HCT116 (cell line): ENCODE results near the gene ADPRHL1. TPM values are rescaled to one million over a fixed set of nuclear protein-coding genes. Genes with fewer than 3 reads are reported as not detected.
"Not testable (repeated sequence)": the region's sequence is repeated elsewhere in the genome, so short reads cannot be mapped to it uniquely, and the experiment has no call there.

Experiments used
- ATAC-seq: fragments of 200-7000 bp; cut with Tn5 transposase; 2 replicates; pipeline ENCODE4 v1.9.1; 2020; ENCODE audit warnings: mild to moderate bottlenecking, moderate library complexity
- BruUV-seq: library from RNA; stranded (reverse); fragments of 400-500 nt; replicated peaks from 2 replicates; lab custom pipeline; 2021; lab: Mats Ljungman, UMichigan
- CTCF ChIA-PET: fragments of 300-600 bp; sonication (Branson Sonifier 250); formaldehyde crosslinking; loops from one replicate; lab custom pipeline; 2021; ENCODE audit warnings: antibody characterized with exemption; lab: Charles Lee
- POLR2A ChIA-PET: fragments of 300-600, 350-600 bp; sonication (Branson Sonifier 250); formaldehyde crosslinking; loops from one replicate; lab custom pipeline; 2021; ENCODE audit warnings: antibody characterized with exemption; lab: Charles Lee
- RAD21 ChIA-PET, 2 experiments: fragments of 300-600 bp; sonication (Branson Sonifier 250); formaldehyde crosslinking; loops; one replicate each; lab custom pipeline; 2023; ENCODE audit warnings: low total read pairs in 2 of 2; ENCODE audit not compliant: uncharacterized antibody in 2 of 2, unreplicated experiment in 2 of 2, low non-redundant PET in 1 of 2; lab: Charles Lee
- DNase-seq: peaks from one replicate; pipeline ENCODE4 v3.0.0-alpha.2; 2010; ENCODE audit warnings: low read depth, low spot score
- H2AFZ ChIP-seq: fragments of 200-600 bp; shearing (Covaris generic), sonication (generic); 2 replicates; pipeline ENCODE4 v1.6.1; 2017; ENCODE audit warnings: low read depth, mixed run types, mixed read lengths, antibody characterized with exemption, low read length; ENCODE audit not compliant: poor library complexity, severe bottlenecking
- H3K27ac ChIP-seq: 2 replicates; pipeline ENCODE4 v1.5.1; 2012; ENCODE audit warnings: low read depth, low read length
- H3K27me3 ChIP-seq: fragments of 200-600 bp; sonication (generic); 2 replicates; pipeline ENCODE4 v1.6.1; 2016; ENCODE audit warnings: mixed run types, low read length, mixed read lengths; ENCODE audit not compliant: insufficient read depth
- H3K36me3 ChIP-seq, 2 experiments: fragments of 200-500 bp in 1 of 2; fragments of 200-600 bp in 1 of 2; sonication (Bioruptor generic) in 1 of 2; sonication (generic) in 1 of 2; 2 replicates each; pipeline versions ENCODE4 v1.5.1 to v1.6.1; 2014 to 2016; ENCODE audit warnings: low read length in 2 of 2, inconsistent platforms in 1 of 2, mixed read lengths in 1 of 2, mixed run types in 1 of 2; ENCODE audit not compliant: insufficient read depth in 2 of 2, control insufficient read depth in 1 of 2
- H3K4me1 ChIP-seq, 2 experiments: fragments of 200-600 bp in 1 of 2; sonication (generic) in 1 of 2; 2 replicates each; pipeline versions ENCODE4 v1.5.1 to v1.6.1; 2012 to 2017; ENCODE audit warnings: low read length in 2 of 2, inconsistent platforms in 1 of 2, mild to moderate bottlenecking in 1 of 2, mixed read lengths in 1 of 2, mixed run types in 1 of 2, moderate library complexity in 1 of 2; ENCODE audit not compliant: insufficient read depth in 2 of 2, control insufficient read depth in 1 of 2
- H3K4me2 ChIP-seq: fragments of 200-600 bp; sonication (generic); 2 replicates; pipeline ENCODE4 v1.6.1; 2017; ENCODE audit warnings: mixed run types, low read length, mixed read lengths
- H3K4me3 ChIP-seq, 2 experiments: fragments of 200-600 bp in 1 of 2; sonication (generic) in 1 of 2; replicated peaks in 1 of 2; 2 replicates each; pipeline ENCODE4 v1.5.1; 2011 to 2016; ENCODE audit warnings: low read length in 2 of 2, control low read depth in 1 of 2, low read depth in 1 of 2, mild to moderate bottlenecking in 1 of 2, mixed read lengths in 1 of 2, mixed run types in 1 of 2
- H3K79me2 ChIP-seq: fragments of 200-600 bp; sonication (generic); 2 replicates; pipeline ENCODE4 v1.6.1; 2017; ENCODE audit warnings: mild to moderate bottlenecking, mixed run types, low read length, moderate library complexity, mixed read lengths; ENCODE audit not compliant: insufficient read depth
- H3K9ac ChIP-seq: fragments of 200-600 bp; sonication (generic); 2 replicates; pipeline ENCODE4 v1.6.1; 2016; ENCODE audit warnings: low read length, mixed read lengths
- H3K9me2 ChIP-seq: fragments of 200-600 bp; sonication (generic), shearing (Covaris generic); 2 replicates; pipeline ENCODE4 v1.6.1; 2017; ENCODE audit warnings: mixed run types, mild to moderate bottlenecking, moderate library complexity; ENCODE audit not compliant: insufficient read depth
- H3K9me3 ChIP-seq, 2 experiments: fragments of 200-500 bp in 1 of 2; fragments of 200-600 bp in 1 of 2; sonication (Bioruptor generic) in 1 of 2; sonication (generic) in 1 of 2; 2 replicates each; pipeline ENCODE4 v1.6.1; 2014 to 2017; ENCODE audit warnings: low read length in 2 of 2, mixed read lengths in 2 of 2, inconsistent platforms in 1 of 2, low read depth in 1 of 2, mild to moderate bottlenecking in 1 of 2, mixed run types in 1 of 2, moderate library complexity in 1 of 2; ENCODE audit not compliant: control insufficient read depth in 1 of 2, insufficient read depth in 1 of 2
- H4K20me1 ChIP-seq: fragments of 200-600 bp; sonication (generic), shearing (Covaris generic); 2 replicates; pipeline ENCODE4 v1.6.1; 2017; ENCODE audit warnings: mixed run types, mild to moderate bottlenecking, moderate library complexity; ENCODE audit not compliant: insufficient read depth
- JUND ChIP-seq: IDR thresholded peaks from 2 replicates; pipeline ENCODE4 v1.6.1; 2012
- POLR2AphosphoS5 ChIP-seq: IDR thresholded peaks from 2 replicates; pipeline ENCODE4 v1.6.1; 2011; ENCODE audit warnings: mild to moderate bottlenecking, low read depth, low read length, moderate library complexity
- RAD21 ChIP-seq: IDR thresholded peaks from 2 replicates; pipeline ENCODE4 v1.6.1; 2012; ENCODE audit warnings: low read depth, mild to moderate bottlenecking
- SRF ChIP-seq: IDR thresholded peaks from 2 replicates; pipeline ENCODE4 v1.6.1; 2012; ENCODE audit warnings: low read depth
- YY1 ChIP-seq: IDR thresholded peaks from 2 replicates; pipeline ENCODE4 v1.6.1; 2011; ENCODE audit warnings: low read length, low read depth, moderate library complexity, mild to moderate bottlenecking; ENCODE audit not compliant: insufficient replicate concordance; ENCODE audit errors: extremely low read depth
- ZNF274 ChIP-seq: fragments of 200-500 bp; sonication (Bioruptor generic); IDR thresholded peaks from 2 replicates; pipeline ENCODE4 v1.6.1; 2014; ENCODE audit warnings: mild to moderate bottlenecking, low read depth, low read length, inconsistent platforms
- intact Hi-C: fragments of 100-400 bp; cut with micrococcal nuclease; formaldehyde crosslinking; loops from 2 replicates; pipeline ENCODE4 v1.10.0; 2022
- total RNA-seq: library from RNA; stranded (reverse); gene quantifications from one replicate; pipeline ENCODE4 v1.2.1, GENCODE V29; 2021; ENCODE audit not compliant: unreplicated experiment
- TF ChIP-seq, protein P1 (sequence below), 3 experiments: fragments of 200-600 bp in 1 of 3; sonication (generic) in 1 of 3; IDR thresholded peaks in 2 of 3; conservative IDR thresholded peaks in 1 of 3; 2 replicates each; pipeline ENCODE4 v1.5.1; 2012 to 2017; ENCODE audit warnings: low read depth in 2 of 3, low read length in 2 of 3, antibody characterized with exemption in 1 of 3, borderline replicate concordance in 1 of 3, control low read depth in 1 of 3, mild to moderate bottlenecking in 1 of 3, mixed read lengths in 1 of 3, mixed run types in 1 of 3, moderate library complexity in 1 of 3; ENCODE audit not compliant: insufficient read depth in 1 of 3
- TF ChIP-seq, protein P2 (sequence below): IDR thresholded peaks from 2 replicates; pipeline ENCODE4 v1.6.1; 2011; ENCODE audit warnings: mild to moderate bottlenecking, low read length, moderate library complexity; ENCODE audit not compliant: insufficient replicate concordance; ENCODE audit errors: extremely low read depth

ADPRHL1 gene
- total RNA-seq, 1 experiment from 2014 or later: 12.6 TPM

DNA sequence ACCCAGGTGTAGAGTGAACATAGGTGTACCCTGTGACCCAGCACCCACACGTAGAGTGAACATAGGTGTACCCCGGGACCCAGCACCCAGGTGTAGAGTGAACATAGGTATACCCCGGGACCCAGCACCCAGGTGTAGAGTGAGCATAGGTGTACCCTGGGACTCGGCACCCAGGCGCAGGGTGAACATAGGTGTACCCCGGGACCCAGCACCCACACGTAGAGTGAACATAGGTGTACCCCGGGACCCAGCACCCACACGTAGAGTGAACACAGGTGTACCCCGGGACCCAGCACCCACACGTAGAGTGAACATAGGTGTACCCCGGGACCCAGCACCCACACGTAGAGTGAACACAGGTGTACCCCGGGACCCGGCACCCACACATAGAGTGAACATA is 16.4 kb downstream of the ADPRHL1 start:
- ATAC-seq, H3K4me1 ChIP-seq, RAD21 ChIA-PET, H3K27me3 ChIP-seq, intact Hi-C loops, H3K4me3 ChIP-seq, BruUV-seq, H3K9me2 ChIP-seq, DNase-seq, H3K9ac ChIP-seq, POLR2A ChIA-PET, H4K20me1 ChIP-seq, H3K27ac ChIP-seq, H2AFZ ChIP-seq, H3K4me2 ChIP-seq, CTCF ChIA-PET, H3K79me2 ChIP-seq, H3K9me3 ChIP-seq, H3K36me3 ChIP-seq: not testable (repeated sequence)

DNA sequence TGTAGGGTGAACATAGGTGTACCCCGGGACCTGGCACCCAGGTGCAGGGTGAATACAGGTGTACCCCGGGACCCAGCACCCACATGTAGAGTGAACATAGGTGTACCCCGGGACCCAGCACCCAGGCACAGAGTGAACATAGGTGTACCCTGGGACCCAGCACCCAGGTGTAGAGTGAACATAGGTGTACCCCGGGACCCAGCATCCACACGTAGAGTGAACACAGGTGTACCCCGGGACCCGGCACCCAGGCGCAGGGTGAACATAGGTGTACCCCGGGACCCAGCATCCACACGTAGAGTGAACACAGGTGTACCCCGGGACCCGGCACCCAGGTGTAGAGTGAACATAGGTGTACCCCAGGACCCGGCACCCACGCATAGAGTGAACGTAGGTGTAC is 17.4 kb downstream of the ADPRHL1 start:
- ATAC-seq, H3K9me3 ChIP-seq, H3K36me3 ChIP-seq, H3K27ac ChIP-seq, CTCF ChIA-PET, POLR2A ChIA-PET, H3K4me2 ChIP-seq, H3K9me2 ChIP-seq, H3K79me2 ChIP-seq, H4K20me1 ChIP-seq, H3K9ac ChIP-seq, H2AFZ ChIP-seq, H3K4me1 ChIP-seq, RAD21 ChIA-PET, intact Hi-C loops, H3K27me3 ChIP-seq, BruUV-seq, DNase-seq, H3K4me3 ChIP-seq: not testable (repeated sequence)

DNA sequence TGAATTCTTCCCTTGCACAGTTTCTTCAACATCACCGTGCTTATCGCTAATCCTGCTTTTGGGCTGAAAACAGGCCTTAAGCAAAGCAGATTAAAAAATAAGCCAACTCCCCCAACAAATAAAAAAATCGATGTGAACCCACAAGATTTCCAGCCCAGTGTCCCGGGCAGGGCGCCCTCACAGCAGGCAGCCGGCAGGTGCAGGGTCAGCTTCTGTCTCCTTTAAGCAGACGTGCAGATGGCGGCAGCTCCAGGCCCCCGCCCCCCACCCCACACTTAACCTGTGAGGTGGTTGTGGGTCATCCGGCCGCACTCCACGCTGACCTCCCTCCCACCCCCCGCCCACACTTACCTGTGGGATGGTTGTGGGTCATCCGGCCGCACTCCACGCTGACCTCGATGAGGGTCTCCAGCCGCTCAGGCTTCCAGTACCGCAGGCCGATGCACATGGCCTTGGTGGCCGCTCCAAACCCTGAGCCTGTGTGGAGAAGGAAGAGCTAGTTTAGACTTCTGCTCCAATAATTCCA is 19.8 kb downstream of the ADPRHL1 start:
- Histone ChIP-seq H4K20me1 (no peaks in the 10 kb centered on the region), H3K4me2 (no peak overlapping the region), H3K9me3 (no peaks in the 10 kb centered on the region), H3K79me2 (no peaks in the 10 kb centered on the region), H3K4me3 (no peak overlapping the region), H2AFZ (no peak overlapping the region), H3K36me3 (no peaks in the 10 kb centered on the region), H3K27me3 (no peaks in the 10 kb centered on the region), H3K9ac (no peak overlapping the region), H3K9me2 (no peaks in the 10 kb centered on the region), H3K4me1 (no peaks in the 10 kb centered on the region), H3K27ac (no peak overlapping the region)
- POLR2A ChIA-PET: no interaction called here
- DNase-seq (no peak), ATAC-seq (no peak)
- CTCF ChIA-PET: no interaction called here
- RAD21 ChIA-PET: no interaction called here
- intact Hi-C loops: no loop called here
- BruUV-seq: no TSS peak
- TF ChIP-seq RAD21: no peak
- TF ChIP-seq YY1: no peak
- no peak for TF ChIP-seq ZNF274
- TF ChIP-seq POLR2AphosphoS5: no peak
- TF ChIP-seq SRF: no peak
- no peak for TF ChIP-seq JUND
- TF ChIP-seq, protein P1, sequence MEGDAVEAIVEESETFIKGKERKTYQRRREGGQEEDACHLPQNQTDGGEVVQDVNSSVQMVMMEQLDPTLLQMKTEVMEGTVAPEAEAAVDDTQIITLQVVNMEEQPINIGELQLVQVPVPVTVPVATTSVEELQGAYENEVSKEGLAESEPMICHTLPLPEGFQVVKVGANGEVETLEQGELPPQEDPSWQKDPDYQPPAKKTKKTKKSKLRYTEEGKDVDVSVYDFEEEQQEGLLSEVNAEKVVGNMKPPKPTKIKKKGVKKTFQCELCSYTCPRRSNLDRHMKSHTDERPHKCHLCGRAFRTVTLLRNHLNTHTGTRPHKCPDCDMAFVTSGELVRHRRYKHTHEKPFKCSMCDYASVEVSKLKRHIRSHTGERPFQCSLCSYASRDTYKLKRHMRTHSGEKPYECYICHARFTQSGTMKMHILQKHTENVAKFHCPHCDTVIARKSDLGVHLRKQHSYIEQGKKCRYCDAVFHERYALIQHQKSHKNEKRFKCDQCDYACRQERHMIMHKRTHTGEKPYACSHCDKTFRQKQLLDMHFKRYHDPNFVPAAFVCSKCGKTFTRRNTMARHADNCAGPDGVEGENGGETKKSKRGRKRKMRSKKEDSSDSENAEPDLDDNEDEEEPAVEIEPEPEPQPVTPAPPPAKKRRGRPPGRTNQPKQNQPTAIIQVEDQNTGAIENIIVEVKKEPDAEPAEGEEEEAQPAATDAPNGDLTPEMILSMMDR (IDR thresholded peaks at IDR 0.05 in 2 of 3, conservative IDR thresholded peaks at IDR 0.05 in 1 of 3; ENCODE audit: borderline replicate concordance in 1 of 3, insufficient read depth in 1 of 3, low read depth in 2 of 3, low read length in 2 of 3): no peak
- TF ChIP-seq, protein P2, sequence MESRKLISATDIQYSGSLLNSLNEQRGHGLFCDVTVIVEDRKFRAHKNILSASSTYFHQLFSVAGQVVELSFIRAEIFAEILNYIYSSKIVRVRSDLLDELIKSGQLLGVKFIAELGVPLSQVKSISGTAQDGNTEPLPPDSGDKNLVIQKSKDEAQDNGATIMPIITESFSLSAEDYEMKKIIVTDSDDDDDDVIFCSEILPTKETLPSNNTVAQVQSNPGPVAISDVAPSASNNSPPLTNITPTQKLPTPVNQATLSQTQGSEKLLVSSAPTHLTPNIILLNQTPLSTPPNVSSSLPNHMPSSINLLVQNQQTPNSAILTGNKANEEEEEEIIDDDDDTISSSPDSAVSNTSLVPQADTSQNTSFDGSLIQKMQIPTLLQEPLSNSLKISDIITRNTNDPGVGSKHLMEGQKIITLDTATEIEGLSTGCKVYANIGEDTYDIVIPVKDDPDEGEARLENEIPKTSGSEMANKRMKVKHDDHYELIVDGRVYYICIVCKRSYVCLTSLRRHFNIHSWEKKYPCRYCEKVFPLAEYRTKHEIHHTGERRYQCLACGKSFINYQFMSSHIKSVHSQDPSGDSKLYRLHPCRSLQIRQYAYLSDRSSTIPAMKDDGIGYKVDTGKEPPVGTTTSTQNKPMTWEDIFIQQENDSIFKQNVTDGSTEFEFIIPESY: no peak
